Fibroblast of skin of back (primary cell): ENCODE measurements around the gene BAD.
A peak's percentile ranks its signal among the peaks of the same experiment; 100 is the strongest.
"Not testable (repeated sequence)": the region's sequence is repeated elsewhere in the genome, so short reads cannot be mapped to it uniquely, and the experiment has no call there.

Source experiments
- DNase-seq: peaks from one replicate; pipeline ENCODE4 v3.0.0-alpha.2; 2013

Gene BAD

GRCh38 chr11:64314805-64315561 is 30.5 kb upstream of the BAD start:
- no peak for DNase-seq

- DNase-seq: no peak
Observed at GRCh38 chr11:64314146-64314804, 29.8 kb upstream of the BAD start.

GRCh38 chr11:64313491-64314145 is 29.2 kb upstream of the BAD start:
- no peak for DNase-seq

- no peak for DNase-seq
Observed at GRCh38 chr11:64312947-64313346, 28.5 kb upstream of the BAD start.

- not testable (repeated sequence) for DNase-seq
Observed at GRCh38 chr11:64307795-64308194, 23.3 kb upstream of the BAD start.

GRCh38 chr11:64306876-64307622 is 22.6 kb upstream of the BAD start:
- no peak for DNase-seq

GRCh38 chr11:64306563-64306875 is 22.1 kb upstream of the BAD start:
- no peak for DNase-seq

GRCh38 chr11:64305691-64306562 is 21.5 kb upstream of the BAD start:
- peak; percentile 54 for DNase-seq

- DNase-seq: peak; percentile 94
Observed at GRCh38 chr11:64305075-64305690, 20.7 kb upstream of the BAD start, which contains the start of gene ESRRA. TSS of gene ESRRA (plus strand) at chr11:64305524. CDS start at chr11:64307180, 1,656 bp downstream.

GRCh38 chr11:64304316-64305072 is 20.0 kb upstream of the BAD start:
- peak; percentile 85 for DNase-seq

GRCh38 chr11:64304032-64304315 is 19.5 kb upstream of the BAD start:
- no peak for DNase-seq

GRCh38 chr11:64303109-64304031 is 18.9 kb upstream of the BAD start:
- DNase-seq: no peak

GRCh38 chr11:64299847-64300648 is 15.6 kb upstream of the BAD start, which contains the start of gene CATSPERZ:
TSS of gene CATSPERZ (plus strand) at chr11:64300358. CDS start at chr11:64300411, 53 bp downstream.
- DNase-seq: no peak

GRCh38 chr11:64298966-64299846 is 14.7 kb upstream of the BAD start:
- no peak for DNase-seq

GRCh38 chr11:64297699-64298358 is 13.4 kb upstream of the BAD start:
- DNase-seq: no peak

- DNase-seq: no peak
Observed at GRCh38 chr11:64296830-64297698, 12.6 kb upstream of the BAD start.
